ENCODE data around the gene SEMA5B. TPM values are rescaled to one million over a fixed set of nuclear protein-coding genes. Genes with fewer than 3 reads are reported as not detected.

SEMA5B gene
- polyA plus RNA-seq, 1 of the 3 experiments (the other 2 are of a cell fraction) = 0.43 TPM

- no peak for DNase-seq
- peaks cover 38% of the 10 kb centered on the region for H3K27me3 ChIP-seq (ENCODE audit: insufficient read depth)
- POLR2A ChIA-PET = no interaction called here
- H3K27ac ChIP-seq (ENCODE audit: low read depth in 2 of 2, low read length in 1 of 2) = no peak overlapping the region
- peaks cover 0 to under 1% of the 10 kb centered on the region in 2 experiments; a peak in 1 of 4 replicates for H3K4me1 ChIP-seq (ENCODE audit: control insufficient read depth in 1 of 2, insufficient read depth in 2 of 2, low read depth in 1 of 2, low read length in 1 of 2)
- H3K36me3 ChIP-seq (replicated peaks in 1 of 2; ENCODE audit: control insufficient read depth in 1 of 2, insufficient read depth in 2 of 2, low read length in 1 of 2) = no peaks in the 10 kb centered on the region
- no peaks in the 10 kb centered on the region for H4K20me1 ChIP-seq (ENCODE audit: insufficient read depth)
- H3K79me2 ChIP-seq (ENCODE audit: insufficient read depth) = no peaks in the 10 kb centered on the region
- H3K4me2 ChIP-seq = no peak overlapping the region
- no peaks in the 10 kb centered on the region for H3F3A ChIP-seq (replicated peaks; ENCODE audit: insufficient read depth)
- TF ChIP-seq TCF12 (IDR thresholded peaks at IDR 0.05) = no peak
- no peak for TF ChIP-seq FOXM1 (IDR thresholded peaks at IDR 0.05; ENCODE audit: low read depth)
- no peak for TF ChIP-seq REST (IDR thresholded peaks at IDR 0.05; ENCODE audit: low read depth, low read length)
- no peak for TF ChIP-seq USF1 (IDR thresholded peaks at IDR 0.05; ENCODE audit: borderline replicate concordance, low read depth)
- no peak for TF ChIP-seq GATA2 (CRISPR knock-in tag; IDR thresholded peaks at IDR 0.05)
- TF ChIP-seq ZBTB33 (IDR thresholded peaks at IDR 0.05; ENCODE audit: borderline replicate concordance, low read depth) = no peak
- no peak for TF ChIP-seq GABPA (IDR thresholded peaks at IDR 0.05; ENCODE audit: low read depth)
- no peak for TF ChIP-seq TEAD4 (IDR thresholded peaks at IDR 0.05; ENCODE audit: borderline replicate concordance, insufficient read depth)
- no peak for TF ChIP-seq NRF1 (IDR thresholded peaks at IDR 0.05; ENCODE audit: low read depth, low read length)
- no peak for TF ChIP-seq NFIC (IDR thresholded peaks at IDR 0.05; ENCODE audit: borderline replicate concordance)
- H2AFZ ChIP-seq (ENCODE audit: low read depth) = no peak overlapping the region
- no peaks in the 10 kb centered on the region for H3K9me2 ChIP-seq
- WGBS (ENCODE audit: low lambda C conversion rate) = 86% methylated on average over 6 of the region's 7 CpGs
- CTCF ChIA-PET = interaction anchor here (1.0 to 13.4 kb wide), 6 partner anchors 11 to 237 kb away, joined by 3 to 342 read pairs (median 4); no protein-coding TSS in a partner anchor
- H3K4me3 ChIP-seq (ENCODE audit: low read depth in 2 of 2, low read length in 1 of 2) = no peak overlapping the region
- no peaks in the 10 kb centered on the region for H3K9me3 ChIP-seq
- H3K9ac ChIP-seq = no peak overlapping the region
These were observed 6.2 kb downstream of the SEMA5B start for GRCh38 chr3:123021388-123021787.

GRCh38 chr3:123020709-123021108 is 6.9 kb downstream of the SEMA5B start:
- Histone ChIP-seq H2AFZ (ENCODE audit: low read depth) (no peak overlapping the region), H3K79me2 (ENCODE audit: insufficient read depth) (no peaks in the 10 kb centered on the region), H3K9me2 (no peaks in the 10 kb centered on the region), H3K27ac (ENCODE audit: low read depth in 2 of 2, low read length in 1 of 2) (no peak overlapping the region), H3F3A (replicated peaks; ENCODE audit: insufficient read depth) (no peaks in the 10 kb centered on the region), H3K9me3 (no peaks in the 10 kb centered on the region), H4K20me1 (ENCODE audit: insufficient read depth) (no peaks in the 10 kb centered on the region), H3K36me3 (replicated peaks in 1 of 2; ENCODE audit: control insufficient read depth in 1 of 2, insufficient read depth in 2 of 2, low read length in 1 of 2) (no peaks in the 10 kb centered on the region), H3K4me1 (ENCODE audit: control insufficient read depth in 1 of 2, insufficient read depth in 2 of 2, low read depth in 1 of 2, low read length in 1 of 2) (no peaks in the 10 kb centered on the region; a peak in 1 of 4 replicates), H3K4me2 (no peak overlapping the region), H3K27me3 (ENCODE audit: insufficient read depth) (peaks cover 35% of the 10 kb centered on the region), H3K9ac (no peak overlapping the region), H3K4me3 (ENCODE audit: low read depth in 2 of 2, low read length in 1 of 2) (no peak overlapping the region)
- CTCF ChIA-PET = interaction anchor here (0.6 to 13.4 kb wide), 6 partner anchors 11 to 238 kb away, joined by 3 to 342 read pairs (median 4); no protein-coding TSS in a partner anchor
- POLR2A ChIA-PET = interaction anchor here (1.2 kb wide), 1 partner anchor 47 kb away, joined by 3 read pairs; the partner anchor contains the start of gene PDIA5
- no peak for DNase-seq
- TF ChIP-seq GATA2 (CRISPR knock-in tag; IDR thresholded peaks at IDR 0.05) = no peak
- 82% methylated on average over 3 of the region's 3 CpGs for WGBS (ENCODE audit: low lambda C conversion rate)
